ENCODE measurements around the gene ARHGAP45.
"Not testable (repeated sequence)": the region's sequence is repeated elsewhere in the genome, so short reads cannot be mapped to it uniquely, and the experiment has no call there.

- TF ChIP-seq CTCF, POLR2A (IDR thresholded peaks at IDR 0.05): not testable (repeated sequence)
Observed at GRCh38 chr19:1114728-1115127, 47.8 kb downstream of the ARHGAP45 start.
